ENCODE results near the gene SRSF8.
A peak's percentile ranks its signal among the peaks of the same experiment; 100 is the strongest.
"Not testable (repeated sequence)": the region's sequence is repeated elsewhere in the genome, so short reads cannot be mapped to it uniquely, and the experiment has no call there.

Gene SRSF8, protein sequence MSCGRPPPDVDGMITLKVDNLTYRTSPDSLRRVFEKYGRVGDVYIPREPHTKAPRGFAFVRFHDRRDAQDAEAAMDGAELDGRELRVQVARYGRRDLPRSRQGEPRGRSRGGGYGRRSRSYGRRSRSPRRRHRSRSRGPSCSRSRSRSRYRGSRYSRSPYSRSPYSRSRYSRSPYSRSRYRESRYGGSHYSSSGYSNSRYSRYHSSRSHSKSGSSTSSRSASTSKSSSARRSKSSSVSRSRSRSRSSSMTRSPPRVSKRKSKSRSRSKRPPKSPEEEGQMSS

DNA sequence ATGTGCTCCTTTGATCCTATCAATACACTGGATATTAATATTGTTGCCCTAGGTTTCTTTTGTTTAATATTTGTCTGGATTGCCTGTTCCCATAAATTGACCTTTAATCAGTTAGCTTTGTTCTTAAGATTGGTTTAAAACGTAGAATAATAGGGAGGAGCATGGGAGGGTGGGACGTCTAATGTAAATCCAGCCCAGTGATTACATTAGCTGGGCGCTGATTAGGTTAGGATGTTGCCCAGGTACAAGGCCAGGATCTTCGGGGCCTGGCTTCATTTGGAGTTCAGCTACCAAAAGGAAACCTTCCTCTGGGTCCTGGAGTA, at the start of gene SRSF8:
Gene SRSF8, plus strand, starts transcription at position 204 of the 323 bp plus-strand sequence. CDS start 308 bp downstream, outside the sequence.
- no peak for DNase-seq

DNA sequence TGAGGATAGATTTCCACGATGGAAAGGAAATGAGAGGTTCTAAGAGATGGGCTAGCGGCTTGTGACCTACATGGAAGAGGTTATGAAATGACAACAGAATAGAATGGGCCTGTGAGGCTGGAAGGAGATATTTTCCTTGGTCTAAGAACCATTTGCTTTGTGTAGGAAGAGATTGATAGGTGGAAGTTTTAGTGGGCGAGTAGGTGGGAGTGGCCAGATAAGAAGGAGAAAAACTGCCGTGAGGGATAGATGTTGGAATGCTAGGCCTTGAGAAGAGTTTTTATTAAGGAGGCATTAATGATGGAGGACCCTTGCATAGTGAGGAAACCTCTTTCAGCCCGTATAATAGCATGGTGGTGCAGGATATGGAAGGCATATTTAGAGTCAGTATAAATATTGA, 45.3 kb upstream of the SRSF8 start:
- not testable (repeated sequence) for DNase-seq

DNA sequence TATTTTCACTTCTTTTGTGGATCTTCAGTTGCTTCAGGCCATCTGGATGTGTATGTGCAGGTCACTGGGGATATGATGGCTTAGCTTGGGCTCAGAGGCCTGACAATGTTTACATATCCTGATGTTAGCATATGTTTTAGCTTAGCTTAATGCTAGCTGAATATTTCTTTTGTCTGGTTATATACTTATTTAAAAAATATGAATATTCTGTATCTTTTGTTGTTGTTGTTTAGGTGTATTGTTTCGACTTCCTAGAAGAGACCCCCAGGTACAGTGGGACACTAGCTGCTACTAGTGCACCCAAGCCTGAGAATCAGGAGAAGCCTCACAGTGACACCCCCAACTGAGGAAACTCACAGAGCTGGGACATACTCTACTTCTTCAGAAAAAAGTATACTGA, 41.8 kb upstream of the SRSF8 start, which contains the start of gene KDM4E:
Gene KDM4E, plus strand, starts transcription at position 301 of the 400 bp plus-strand sequence. CDS start 300 bp downstream, outside the sequence.
- DNase-seq = no peak

DNA sequence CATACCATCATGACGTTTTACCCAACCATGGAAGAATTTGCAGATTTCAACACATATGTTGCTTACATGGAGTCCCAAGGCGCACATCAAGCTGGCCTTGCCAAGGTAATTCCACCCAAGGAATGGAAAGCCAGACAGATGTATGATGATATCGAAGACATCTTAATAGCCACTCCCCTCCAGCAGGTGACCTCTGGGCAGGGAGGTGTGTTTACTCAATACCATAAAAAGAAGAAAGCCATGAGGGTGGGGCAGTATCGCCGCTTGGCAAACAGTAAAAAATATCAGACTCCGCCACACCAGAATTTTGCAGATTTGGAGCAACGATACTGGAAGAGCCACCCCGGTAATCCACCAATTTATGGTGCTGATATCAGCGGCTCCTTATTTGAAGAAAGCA, 41.1 kb upstream of the SRSF8 start:
- not testable (repeated sequence) for DNase-seq

DNA sequence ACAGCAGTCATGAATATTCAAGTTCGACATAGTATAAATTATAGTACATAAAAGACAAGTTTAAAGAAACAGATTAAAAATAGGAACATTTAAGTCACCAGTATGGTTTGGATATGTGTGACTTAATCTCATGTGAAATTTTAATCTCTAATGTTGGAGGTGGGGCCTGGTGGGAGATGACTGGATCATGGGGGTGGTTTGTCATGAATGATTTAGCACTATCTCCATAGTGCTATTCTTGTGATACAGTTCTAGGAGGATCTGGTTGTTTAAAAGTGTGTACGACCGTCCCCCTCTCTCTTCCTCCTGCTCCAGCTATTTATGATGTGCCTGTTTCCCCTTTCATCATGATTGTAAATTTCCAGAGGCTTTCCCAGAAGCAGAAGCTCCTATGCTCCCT, 38.4 kb upstream of the SRSF8 start:
- DNase-seq = no peak

DNA sequence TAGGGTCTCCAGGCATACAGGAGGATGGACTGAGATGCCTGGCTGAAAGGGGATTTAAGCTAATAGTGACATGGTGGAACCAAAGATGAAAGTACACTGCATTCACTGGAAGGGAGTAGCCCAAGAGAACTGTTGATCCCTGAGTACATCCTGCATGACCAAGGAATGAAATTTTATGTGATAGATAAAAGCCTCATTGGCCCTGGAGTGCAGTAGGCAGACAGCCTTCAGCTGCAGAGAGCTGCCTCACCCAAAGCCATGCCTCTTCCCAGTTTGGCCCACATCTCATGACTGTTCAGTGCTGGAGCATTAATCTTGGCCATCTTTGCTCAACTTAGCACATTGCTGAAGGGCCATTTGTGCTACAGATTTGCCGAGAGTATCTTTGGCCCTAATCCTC, 33.7 kb upstream of the SRSF8 start:
- DNase-seq = no peak

DNA sequence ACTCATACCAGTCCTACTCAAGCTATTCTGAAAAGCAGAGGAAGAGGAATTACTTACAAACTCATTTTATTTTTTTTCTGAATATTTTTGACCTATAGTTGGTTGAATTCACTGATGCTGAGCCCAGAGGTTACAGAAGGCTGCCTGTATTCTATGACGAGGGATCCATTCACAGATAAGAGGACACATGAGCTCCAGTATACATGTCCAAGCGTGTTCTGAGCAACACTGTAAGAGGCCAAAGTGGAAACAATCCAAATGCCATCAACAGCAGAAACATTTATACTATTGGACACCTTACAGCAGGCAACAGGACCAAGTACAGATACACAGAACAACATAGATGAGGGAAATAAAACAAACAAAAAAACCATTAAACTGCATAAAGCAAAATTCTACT, 31.4 kb upstream of the SRSF8 start:
- no peak for DNase-seq

DNA sequence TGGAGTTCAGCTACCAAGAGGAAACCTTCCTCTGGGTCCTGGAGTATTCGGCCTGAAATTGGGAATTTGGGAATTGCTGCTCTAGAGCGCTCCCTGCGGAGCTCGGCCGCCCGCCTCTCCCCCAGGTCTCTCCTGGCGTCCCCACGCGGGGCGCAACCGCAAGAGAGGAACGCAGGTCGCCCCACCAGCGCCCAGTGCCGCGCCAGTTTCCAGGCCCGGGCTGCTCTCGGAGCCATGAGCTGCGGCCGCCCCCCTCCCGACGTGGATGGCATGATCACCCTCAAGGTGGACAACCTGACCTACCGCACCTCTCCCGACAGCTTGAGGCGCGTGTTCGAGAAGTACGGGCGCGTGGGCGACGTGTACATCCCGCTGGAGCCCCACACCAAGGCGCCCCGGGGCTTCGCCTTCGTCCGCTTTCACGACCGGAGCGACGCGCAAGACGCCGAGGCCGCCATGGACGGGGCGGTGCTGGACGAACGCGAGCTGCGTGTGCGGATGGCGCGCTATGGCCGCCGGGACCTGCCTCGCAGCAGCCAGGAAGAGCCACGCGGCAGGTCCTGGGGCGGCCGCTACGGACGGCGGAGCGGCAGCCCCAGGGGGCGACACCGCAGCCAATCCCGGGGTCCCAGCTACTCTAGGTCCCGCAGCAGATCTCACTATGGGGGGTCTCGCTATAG, 29.2 kb upstream of the SRSF8 start:
- DNase-seq = not testable (repeated sequence)

DNA sequence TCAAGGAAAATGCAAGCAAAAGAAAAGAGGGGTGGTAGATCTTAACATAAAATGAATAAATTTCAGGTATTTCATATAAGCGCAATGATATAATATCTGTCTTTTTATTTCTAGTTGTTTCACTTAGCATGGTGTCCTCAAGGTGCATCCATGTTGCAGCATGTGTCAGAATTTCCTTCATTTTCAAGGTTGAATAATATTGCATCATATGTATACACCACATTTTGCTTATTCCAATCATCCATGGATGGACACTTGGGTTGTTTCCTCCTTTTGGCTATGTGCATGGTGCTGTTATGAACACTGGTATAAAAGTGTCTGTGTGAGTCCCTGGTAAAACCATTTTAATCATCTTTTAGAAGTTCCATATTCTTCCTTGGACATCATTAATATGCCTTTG, 24.5 kb upstream of the SRSF8 start:
- DNase-seq = no peak

DNA sequence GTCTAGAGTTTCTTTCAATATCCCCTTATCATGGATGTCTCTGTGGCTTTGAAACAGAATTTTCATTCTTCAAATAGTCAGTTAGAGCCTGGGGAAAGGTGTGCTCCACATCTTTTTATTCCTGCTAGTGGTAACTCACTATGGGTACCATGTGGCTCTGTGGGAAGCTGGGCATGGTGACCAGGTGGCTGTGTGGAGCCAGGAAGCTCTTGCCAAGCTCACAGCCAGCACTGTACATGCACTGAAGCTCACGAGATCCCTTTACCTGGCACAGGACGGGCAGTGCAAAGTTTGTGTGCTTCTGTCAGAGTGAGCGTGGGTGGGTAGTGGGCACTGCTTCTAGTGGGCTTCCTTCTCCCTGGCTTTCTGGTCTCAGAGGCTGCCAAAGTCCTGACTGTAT, 23.8 kb upstream of the SRSF8 start:
- DNase-seq = no peak

DNA sequence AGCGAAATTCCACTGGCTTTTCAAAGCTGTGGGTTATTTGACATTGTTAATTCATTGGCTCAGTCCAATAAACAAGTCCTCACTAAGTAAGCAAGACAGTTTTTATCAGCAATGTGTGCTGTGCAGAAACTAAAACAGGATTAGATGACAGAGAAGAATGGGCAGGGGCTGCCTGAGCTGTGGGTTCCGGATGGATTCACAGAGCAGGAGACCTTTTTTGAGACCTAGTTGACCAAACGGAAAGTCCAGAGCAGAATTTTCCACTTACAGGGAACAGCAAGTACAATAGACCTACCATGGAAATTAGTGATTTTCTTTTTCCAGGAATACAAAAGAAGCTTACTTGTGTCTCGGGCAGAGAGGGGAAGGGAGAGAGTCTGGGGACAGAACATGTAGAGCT, 22.7 kb upstream of the SRSF8 start:
- DNase-seq = no peak

DNA sequence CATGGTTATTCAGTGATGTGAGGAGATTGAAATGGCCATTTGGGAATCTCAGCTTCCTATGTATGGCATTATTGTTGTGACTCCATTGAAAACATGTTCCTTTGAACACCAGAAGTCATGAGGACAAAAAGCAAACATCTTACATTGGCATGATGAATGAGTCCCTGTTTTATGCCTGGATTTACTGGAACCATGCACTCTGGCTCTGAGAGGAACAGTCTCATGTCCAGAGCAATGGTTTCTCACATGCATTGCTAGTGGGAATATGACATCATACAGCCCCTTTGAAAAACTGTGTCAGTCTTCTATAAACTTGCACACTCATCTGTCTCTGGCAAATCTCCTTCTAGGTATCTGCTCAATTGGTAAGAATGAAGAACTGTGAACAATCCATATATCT, 20.9 kb upstream of the SRSF8 start:
- DNase-seq = no peak

DNA sequence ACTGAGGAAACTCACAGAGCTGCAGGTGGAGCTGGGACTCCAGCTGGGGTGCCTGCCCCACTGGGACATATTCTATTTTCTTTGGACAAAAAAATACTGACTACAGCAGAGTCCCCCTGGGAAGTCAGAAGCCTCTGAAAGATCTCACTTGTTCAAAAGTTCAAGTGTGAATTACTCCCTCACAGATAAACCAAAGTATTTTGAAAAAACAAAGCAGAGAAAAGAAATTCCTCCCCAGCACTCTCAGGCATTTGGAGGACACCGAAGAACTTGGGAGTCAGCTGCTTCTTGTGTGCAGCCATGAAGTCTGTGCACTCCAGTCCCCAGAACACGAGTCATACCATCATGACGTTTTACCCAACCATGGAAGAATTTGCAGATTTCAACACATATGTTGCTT, 17.6 kb upstream of the SRSF8 start, which contains the start of gene KDM4F:
Gene KDM4F, plus strand, starts transcription at position 301 of the 400 bp plus-strand sequence.
- DNase-seq = not testable (repeated sequence)

DNA sequence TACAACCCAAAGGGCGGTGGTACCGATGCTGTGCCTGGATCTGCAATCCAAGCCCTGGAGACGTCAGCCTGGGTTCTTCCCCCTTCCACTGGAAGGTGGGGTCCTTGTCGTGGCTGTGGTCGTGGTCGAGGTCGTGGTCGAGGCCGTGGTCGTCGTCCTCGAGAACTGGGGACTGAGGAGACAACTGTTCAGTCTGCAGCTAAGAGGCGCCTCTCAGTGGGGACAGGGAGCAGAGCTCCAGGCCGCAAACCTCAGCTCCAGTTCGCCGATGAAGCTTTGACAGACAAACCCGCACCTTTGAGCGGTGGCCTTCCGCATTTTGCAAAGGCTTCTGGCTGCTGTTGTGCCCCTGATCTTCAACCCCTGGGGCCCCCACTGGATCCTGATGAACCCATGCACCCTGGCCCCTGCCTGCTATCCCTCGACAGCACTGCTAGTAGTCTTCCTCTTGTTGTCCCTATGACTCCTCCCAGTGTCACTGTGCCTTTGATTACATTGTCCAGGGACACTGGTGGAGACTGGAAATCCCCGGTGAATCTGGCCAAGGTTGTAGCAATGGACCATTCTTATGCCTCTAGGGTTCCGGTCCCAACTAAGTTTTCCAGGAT, 16.0 kb upstream of the SRSF8 start:
- DNase-seq = no peak

DNA sequence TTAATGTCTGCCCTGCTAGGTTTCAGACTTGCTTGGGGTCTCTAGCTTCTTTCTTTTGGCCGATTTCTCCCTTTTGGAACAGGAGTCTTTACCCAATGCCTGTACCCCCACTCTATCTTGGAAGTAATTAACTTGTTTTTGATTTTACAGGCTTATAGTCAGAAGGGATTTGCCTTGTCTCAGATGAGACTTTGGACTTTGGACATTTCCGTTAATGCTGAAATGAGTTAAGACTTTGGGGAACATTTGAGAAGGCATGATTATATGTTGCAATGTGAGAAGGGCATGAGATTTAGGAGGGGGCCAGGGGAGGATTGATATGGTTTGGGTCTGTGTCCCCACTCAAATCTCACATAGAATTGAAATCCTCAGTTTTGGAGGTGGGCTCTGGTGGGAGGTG, 12.4 kb upstream of the SRSF8 start:
- DNase-seq = no peak

DNA sequence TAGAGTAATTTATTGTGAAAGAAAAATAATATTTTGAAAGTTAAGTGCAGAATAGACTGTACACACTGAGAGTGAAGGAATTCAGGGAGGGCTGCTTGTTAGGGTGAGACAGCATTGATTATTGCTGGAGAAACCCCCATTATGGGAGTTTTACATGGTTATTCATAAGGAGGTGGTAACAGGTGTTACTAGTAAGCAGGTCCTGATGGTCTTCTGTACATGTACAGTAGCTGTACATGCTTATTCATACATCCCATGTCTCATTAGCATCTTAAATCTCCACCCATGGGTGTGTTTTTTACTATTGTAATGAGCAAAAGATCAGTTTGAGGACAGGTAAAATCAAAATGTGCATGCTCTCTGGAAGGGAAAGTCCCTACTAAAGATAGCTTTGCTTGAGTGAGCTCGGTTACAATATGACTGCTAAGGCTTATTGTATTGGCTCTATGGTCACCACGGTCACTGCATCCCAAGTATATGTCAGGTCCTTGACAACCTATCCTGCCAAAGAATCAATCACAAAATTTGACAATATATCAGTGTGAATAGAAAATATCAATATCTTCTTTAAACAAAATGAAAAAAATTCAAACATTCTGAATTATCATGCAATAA, 11.3 kb upstream of the SRSF8 start:
- DNase-seq = no peak

DNA sequence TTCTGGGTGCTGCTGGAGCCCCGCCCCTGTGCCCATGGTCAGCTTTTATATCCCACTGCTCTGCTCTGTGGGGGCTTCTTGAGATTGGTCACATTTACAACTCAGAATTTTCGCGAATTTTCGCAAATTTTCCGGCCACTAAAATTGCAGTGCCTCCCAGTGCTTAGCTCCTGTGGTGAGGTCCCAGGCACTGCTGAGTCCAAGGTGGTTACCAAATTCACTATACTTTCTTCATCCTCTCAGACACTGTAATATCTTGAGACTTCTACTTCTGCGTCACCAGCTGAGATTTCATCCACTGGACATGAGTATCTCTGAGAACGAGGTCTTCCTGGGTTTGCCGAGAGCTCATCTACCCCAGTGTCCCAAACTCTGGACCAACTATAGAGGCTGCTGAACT, 8.8 kb upstream of the SRSF8 start:
- no peak for DNase-seq

DNA sequence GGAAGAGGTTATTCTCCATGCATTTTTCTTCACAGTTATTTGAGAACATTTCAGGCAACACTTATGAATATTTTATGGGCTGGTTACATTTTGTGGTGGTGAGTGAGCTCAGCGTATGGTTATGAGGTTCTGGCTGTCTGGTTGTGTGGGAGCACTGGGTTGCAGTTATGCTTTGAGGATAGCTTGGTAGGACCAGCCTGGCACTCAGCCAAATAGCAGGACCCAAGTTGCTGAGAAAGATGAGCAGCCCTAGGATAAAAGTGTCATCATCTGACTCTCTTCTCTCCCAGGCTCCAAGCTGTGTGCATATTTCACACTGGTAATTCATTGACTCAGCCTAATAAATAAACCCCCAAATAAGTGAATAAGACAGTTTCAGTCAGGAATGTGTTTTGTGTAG, 8.1 kb upstream of the SRSF8 start:
- no peak for DNase-seq

DNA sequence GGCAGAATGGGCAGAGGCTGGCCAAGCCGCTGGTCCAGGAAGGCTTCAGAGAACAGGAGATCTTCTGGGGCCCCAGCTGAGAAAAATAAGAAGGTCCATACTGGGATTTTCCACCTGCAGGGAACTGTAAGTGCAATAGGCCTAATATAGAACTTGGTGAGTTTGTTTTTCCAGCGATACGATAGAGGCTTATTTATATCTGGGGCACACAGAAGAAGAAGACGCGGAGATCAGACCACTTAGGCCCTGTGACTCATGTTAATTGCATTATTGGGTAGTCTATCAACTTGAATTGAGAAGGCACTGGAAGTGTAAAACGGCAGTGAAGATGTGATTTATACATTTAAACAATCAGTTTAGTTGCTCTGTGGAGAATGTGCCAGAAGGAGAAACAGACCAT, 7.7 kb upstream of the SRSF8 start:
- DNase-seq = no peak

DNA sequence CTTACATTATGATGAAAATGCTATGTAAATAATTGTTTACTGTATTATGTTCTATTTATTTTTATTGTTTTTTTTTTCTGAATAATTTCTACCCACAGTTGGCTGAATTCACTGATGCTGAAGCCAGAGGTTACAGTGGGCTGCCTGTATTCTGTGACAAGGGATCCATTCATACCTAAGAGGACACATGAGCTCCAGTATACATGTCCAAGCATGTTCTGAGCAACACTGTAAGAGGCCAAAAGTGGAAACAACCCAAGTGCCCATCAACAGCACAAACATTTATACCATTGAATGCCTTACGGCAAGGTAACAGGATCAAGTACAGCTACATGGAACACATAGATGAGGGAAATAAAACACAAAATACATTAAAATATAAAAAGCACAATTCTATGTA, 1.4 kb upstream of the SRSF8 start:
- no peak for DNase-seq

DNA sequence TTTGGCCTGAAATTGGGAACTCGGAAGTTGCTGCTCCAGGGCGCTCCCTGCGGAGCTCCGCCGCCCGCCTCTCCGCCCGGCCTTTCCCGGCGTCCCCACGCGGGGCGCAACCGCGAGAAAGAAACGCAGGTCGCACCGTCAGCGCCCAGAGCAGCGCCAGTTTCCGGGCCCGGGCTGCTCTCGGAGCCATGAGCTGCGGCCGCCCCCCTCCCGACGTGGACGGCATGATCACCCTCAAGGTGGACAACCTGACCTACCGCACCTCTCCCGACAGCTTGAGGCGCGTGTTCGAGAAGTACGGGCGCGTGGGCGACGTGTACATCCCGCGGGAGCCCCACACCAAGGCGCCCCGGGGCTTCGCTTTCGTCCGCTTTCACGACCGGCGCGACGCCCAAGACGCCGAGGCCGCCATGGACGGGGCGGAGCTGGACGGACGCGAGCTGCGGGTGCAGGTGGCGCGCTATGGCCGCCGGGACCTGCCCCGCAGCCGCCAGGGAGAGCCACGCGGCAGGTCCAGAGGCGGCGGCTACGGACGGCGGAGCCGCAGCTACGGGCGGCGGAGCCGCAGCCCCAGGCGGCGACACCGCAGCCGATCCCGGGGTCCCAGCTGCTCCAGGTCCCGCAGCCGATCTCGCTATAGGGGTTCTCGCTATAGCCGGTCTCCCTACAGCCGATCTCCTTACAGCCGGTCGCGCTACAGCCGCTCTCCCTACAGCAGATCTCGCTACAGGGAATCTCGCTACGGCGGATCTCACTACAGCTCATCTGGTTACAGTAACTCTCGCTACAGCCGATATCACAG, 521 bp downstream of the SRSF8 start:
- DNase-seq = peak; percentile 55 to 75

DNA sequence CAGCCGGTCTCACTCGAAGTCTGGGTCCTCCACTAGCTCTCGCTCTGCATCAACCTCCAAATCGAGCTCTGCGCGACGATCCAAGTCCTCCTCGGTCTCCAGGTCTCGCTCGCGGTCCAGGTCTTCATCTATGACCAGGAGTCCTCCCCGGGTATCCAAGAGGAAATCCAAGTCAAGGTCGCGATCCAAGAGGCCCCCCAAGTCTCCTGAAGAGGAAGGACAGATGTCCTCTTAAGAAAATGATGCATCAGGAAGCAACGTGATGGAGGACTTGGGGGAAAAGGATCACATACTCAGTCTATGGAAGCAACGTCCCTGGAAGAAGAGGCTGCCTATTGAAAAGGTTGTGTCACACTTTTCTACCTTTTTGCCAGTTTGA, 1.1 kb downstream of the SRSF8 start:
- peak in 1 of 2 experiments; percentile 40 for DNase-seq

DNA sequence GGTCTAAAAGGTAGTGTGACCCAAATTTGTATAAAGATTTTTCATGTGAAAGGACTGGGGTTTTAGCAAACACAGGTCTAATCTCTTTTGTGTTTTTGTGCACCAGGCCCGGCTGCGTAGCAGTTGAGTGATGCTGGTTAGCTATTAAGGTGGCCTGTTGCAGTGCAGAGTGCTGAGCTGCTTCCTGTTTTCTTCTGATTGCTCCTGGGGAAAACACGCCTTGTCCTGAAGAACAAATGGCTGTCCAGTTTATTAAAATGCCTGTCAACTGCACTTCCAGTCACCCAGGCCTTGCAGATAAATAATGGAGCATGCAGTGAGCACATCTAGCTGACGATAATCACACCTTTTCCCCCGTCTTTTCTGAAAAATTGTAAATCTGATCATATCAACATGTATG, 1.8 kb downstream of the SRSF8 start:
- peak; percentile 53 to 57 for DNase-seq
